Stimulated activated CD8-positive, alpha-beta memory T cell treated with anti-CD3 and anti-CD28 coated beads, Interleukin-4, amount 100 ng/mL, for 48 hours (primary cell): ENCODE results near the gene NT5DC2.

Source experiments
- DNase-seq: peaks from one replicate; pipeline ENCODE4 v3.0.0-alpha.2; 2020

Gene NT5DC2

GRCh38 chr3:52484680-52485461 is 48.8 kb downstream of the NT5DC2 start:
- no peak for DNase-seq

GRCh38 chr3:52483577-52484381 is 49.9 kb downstream of the NT5DC2 start:
- DNase-seq: no peak

GRCh38 chr3:52483081-52483480 is 50.6 kb downstream of the NT5DC2 start:
- DNase-seq: no peak

- DNase-seq: peak; percentile 54
Observed at GRCh38 chr3:52481819-52482521, 51.7 kb downstream of the NT5DC2 start.

GRCh38 chr3:52480768-52481715 is 52.6 kb downstream of the NT5DC2 start:
- no peak for DNase-seq

- DNase-seq: no peak
Observed at GRCh38 chr3:52479877-52480575, 53.6 kb downstream of the NT5DC2 start.

GRCh38 chr3:52479037-52479876 is 54.4 kb downstream of the NT5DC2 start:
- no peak for DNase-seq

GRCh38 chr3:52477796-52478095 is 55.9 kb downstream of the NT5DC2 start:
- DNase-seq: no peak

- DNase-seq: no peak
Observed at GRCh38 chr3:52477076-52477795, 56.4 kb downstream of the NT5DC2 start.
